ENCODE results near the gene CAV2. TPM values are rescaled to one million over a fixed set of nuclear protein-coding genes. Genes with fewer than 3 reads are reported as not detected.

The CAV2 gene
- total RNA-seq, 1 experiment from 2014 or later: 171 TPM

DNA sequence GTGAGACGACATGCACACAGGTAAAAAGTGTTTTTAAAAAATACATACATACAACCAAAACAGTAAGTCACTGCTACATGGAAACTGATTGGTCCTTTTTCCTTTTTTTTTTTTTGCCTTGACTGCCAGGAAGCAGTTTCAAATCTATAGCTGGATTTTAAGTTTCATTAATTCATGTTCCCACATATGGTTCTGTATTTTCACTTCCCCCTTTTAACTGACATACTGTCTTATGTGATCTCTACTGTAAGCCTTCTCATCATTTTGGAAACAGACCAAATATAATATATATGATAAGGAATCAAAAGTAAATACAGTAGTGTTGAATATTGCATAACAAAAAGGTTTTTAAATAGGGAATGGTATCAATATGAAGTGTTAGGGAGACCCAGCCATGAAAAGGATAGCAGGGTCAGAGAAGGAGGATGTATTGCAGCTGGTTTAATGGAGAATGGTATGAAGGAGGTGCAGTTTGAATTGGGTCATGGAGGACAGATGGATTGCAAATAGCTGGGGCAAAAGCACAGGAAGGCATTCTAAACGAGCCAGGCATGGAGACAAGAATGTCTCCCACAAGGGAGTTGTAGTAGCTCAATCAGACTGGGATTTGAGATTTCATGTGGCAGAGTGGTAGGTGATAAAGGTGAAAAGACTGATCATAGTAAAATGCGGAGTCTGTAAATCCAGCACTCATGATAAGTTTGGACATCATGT is 30.7 kb downstream of the CAV2 start:
- BruUV-seq (replicated peaks): no TSS peak
- intact Hi-C loops (cut with micrococcal nuclease): no loop called here
- ChIA-PET CTCF (interaction anchor here (0.6 to 6.3 kb wide), 7 partner anchors 10 to 351 kb away, joined by 3 to 108 read pairs (median 4); no protein-coding TSS in a partner anchor), POLR2A (interaction anchor here (0.6 to 6.4 kb wide), 15 partner anchors 7 to 320 kb away, joined by 3 to 241 read pairs (median 5); partner anchors contain the start of genes CAV2 and TES)
- Mint-ChIP-seq H3K27ac (ENCODE audit: low read depth, unreplicated experiment) (peak overlapping the region; percentile 22), H3K4me3 (ENCODE audit: unreplicated experiment) (peak overlapping the region; percentile 99), H3K27me3 (ENCODE audit: insufficient read depth, unreplicated experiment) (no peaks in the 10 kb centered on the region), H3K4me1 (ENCODE audit: insufficient read depth, unreplicated experiment) (peaks cover 24% of the 10 kb centered on the region), H3K9me3 (ENCODE audit: unreplicated experiment) (no peaks in the 10 kb centered on the region), H3K36me3 (ENCODE audit: insufficient read depth, unreplicated experiment) (peaks cover 94% of the 10 kb centered on the region)
- no peak for DNase-seq (ENCODE audit: unreplicated experiment)
- TF ChIP-seq, protein P1, sequence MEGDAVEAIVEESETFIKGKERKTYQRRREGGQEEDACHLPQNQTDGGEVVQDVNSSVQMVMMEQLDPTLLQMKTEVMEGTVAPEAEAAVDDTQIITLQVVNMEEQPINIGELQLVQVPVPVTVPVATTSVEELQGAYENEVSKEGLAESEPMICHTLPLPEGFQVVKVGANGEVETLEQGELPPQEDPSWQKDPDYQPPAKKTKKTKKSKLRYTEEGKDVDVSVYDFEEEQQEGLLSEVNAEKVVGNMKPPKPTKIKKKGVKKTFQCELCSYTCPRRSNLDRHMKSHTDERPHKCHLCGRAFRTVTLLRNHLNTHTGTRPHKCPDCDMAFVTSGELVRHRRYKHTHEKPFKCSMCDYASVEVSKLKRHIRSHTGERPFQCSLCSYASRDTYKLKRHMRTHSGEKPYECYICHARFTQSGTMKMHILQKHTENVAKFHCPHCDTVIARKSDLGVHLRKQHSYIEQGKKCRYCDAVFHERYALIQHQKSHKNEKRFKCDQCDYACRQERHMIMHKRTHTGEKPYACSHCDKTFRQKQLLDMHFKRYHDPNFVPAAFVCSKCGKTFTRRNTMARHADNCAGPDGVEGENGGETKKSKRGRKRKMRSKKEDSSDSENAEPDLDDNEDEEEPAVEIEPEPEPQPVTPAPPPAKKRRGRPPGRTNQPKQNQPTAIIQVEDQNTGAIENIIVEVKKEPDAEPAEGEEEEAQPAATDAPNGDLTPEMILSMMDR (IDR thresholded peaks at IDR 0.05; ENCODE audit: unreplicated experiment): no peak

DNA sequence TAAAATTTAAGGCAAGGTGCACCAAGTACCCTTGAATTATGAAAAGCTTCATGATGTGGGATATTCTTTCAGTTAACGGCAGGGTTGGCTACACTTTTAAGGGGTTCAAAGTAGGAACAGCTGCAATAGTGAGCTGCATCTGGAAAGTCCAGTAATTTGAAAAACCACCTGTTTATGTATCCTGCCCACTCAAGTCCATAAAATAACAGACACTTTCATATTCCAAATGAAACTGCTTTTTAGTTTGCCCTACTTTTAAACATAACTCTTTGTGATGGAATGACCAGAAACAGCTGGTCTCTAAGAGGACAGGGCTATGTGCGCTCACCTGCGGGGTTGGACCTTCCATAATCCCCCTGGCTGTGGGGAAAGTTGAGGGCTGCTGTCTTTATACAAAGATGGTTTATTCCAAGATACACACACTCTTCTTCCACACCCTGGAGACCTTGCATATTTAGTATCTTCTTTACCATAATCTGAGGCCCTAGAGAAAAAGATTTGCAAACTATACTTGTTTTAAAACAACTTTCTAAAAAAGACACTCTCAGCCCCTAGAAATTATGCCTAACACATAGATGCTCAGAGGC is 32.7 kb downstream of the CAV2 start:
- intact Hi-C loops (cut with micrococcal nuclease): no loop called here
- Mint-ChIP-seq H3K4me3 (ENCODE audit: unreplicated experiment) (peak overlapping the region; percentile 11), H3K27ac (ENCODE audit: low read depth, unreplicated experiment) (peak overlapping the region; percentile 74), H3K36me3 (ENCODE audit: insufficient read depth, unreplicated experiment) (peaks cover 100% of the 10 kb centered on the region), H3K9me3 (ENCODE audit: unreplicated experiment) (no peaks in the 10 kb centered on the region), H3K4me1 (ENCODE audit: insufficient read depth, unreplicated experiment) (peaks cover 22% of the 10 kb centered on the region), H3K27me3 (ENCODE audit: insufficient read depth, unreplicated experiment) (no peaks in the 10 kb centered on the region)
- POLR2A ChIA-PET: interaction anchor here (0.8 to 2.1 kb wide), 5 partner anchors 10 to 274 kb away, joined by 3 to 8 read pairs (median 3); no protein-coding TSS in a partner anchor
- BruUV-seq (replicated peaks): no TSS peak
- CTCF ChIA-PET: interaction anchor here (0.9 to 1.1 kb wide), 3 partner anchors 10 to 295 kb away, joined by 3 read pairs; no protein-coding TSS in a partner anchor
- DNase-seq (ENCODE audit: unreplicated experiment): no peak
- TF ChIP-seq, protein P1 (IDR thresholded peaks at IDR 0.05; ENCODE audit: unreplicated experiment): no peak

DNA sequence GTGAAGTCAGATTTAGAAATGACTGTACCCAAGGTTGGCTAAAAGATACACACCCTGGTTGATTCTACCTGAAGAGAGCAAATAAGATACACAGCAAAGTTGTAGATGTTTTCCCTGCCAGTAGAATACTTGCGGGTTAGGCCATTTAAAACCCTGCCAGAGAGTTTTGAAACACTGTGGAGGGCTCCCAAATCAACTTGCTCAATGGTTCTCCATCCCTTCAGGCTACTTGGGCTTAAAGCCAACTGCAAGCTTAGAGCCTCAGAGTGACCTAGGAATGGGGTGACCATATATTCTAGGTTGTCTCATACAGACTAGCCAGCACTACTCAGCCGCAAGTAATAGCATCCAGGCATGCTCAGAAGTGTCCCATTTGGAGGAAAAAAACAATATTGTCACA is 35.3 kb downstream of the CAV2 start:
- H3K27ac Mint-ChIP-seq (ENCODE audit: low read depth, unreplicated experiment): peak overlapping the region; percentile 57
- H3K9me3 Mint-ChIP-seq (ENCODE audit: unreplicated experiment): no peaks in the 10 kb centered on the region
- peak; percentile 88 for DNase-seq (ENCODE audit: unreplicated experiment)
- TF ChIP-seq, protein P1 (IDR thresholded peaks at IDR 0.05; ENCODE audit: unreplicated experiment): no peak
- peaks cover 99% of the 10 kb centered on the region for H3K36me3 Mint-ChIP-seq (ENCODE audit: insufficient read depth, unreplicated experiment)
- peaks cover 36% of the 10 kb centered on the region for H3K4me1 Mint-ChIP-seq (ENCODE audit: insufficient read depth, unreplicated experiment)
- H3K27me3 Mint-ChIP-seq (ENCODE audit: insufficient read depth, unreplicated experiment): no peaks in the 10 kb centered on the region
- ChIA-PET POLR2A (interaction anchor here (1.7 kb wide), 1 partner anchor 9 kb away, joined by 10 read pairs; no protein-coding TSS in a partner anchor), CTCF (interaction anchor here (0.9 to 1.6 kb wide), 3 partner anchors 8 to 283 kb away, joined by 3 to 7 read pairs (median 5); no protein-coding TSS in a partner anchor)
- peak overlapping the region; percentile 22 for H3K4me3 Mint-ChIP-seq (ENCODE audit: unreplicated experiment)
- intact Hi-C loops (cut with micrococcal nuclease): no loop called here
- BruUV-seq (replicated peaks): no TSS peak

- H3K9me3 Mint-ChIP-seq (ENCODE audit: unreplicated experiment): no peaks in the 10 kb centered on the region
- no peaks in the 10 kb centered on the region for H3K27me3 Mint-ChIP-seq (ENCODE audit: insufficient read depth, unreplicated experiment)
- ChIA-PET POLR2A (interaction anchor here (0.8 to 1.7 kb wide), 2 partner anchors 9 to 22 kb away, joined by 3 to 10 read pairs; no protein-coding TSS in a partner anchor), CTCF (interaction anchor here (0.9 to 1.6 kb wide), 3 partner anchors 9 to 283 kb away, joined by 3 to 7 read pairs (median 5); no protein-coding TSS in a partner anchor)
- DNase-seq (ENCODE audit: unreplicated experiment): no peak
- no peak overlapping the region for H3K4me3 Mint-ChIP-seq (ENCODE audit: unreplicated experiment)
- peaks cover 99% of the 10 kb centered on the region for H3K36me3 Mint-ChIP-seq (ENCODE audit: insufficient read depth, unreplicated experiment)
- peaks cover 37% of the 10 kb centered on the region for H3K4me1 Mint-ChIP-seq (ENCODE audit: insufficient read depth, unreplicated experiment)
- TF ChIP-seq, protein P1 (IDR thresholded peaks at IDR 0.05; ENCODE audit: unreplicated experiment): no peak
- no TSS peak for BruUV-seq (replicated peaks)
- intact Hi-C loops (cut with micrococcal nuclease): no loop called here
- peak overlapping the region; percentile 57 for H3K27ac Mint-ChIP-seq (ENCODE audit: low read depth, unreplicated experiment)
Measured at GRCh38 chr7:116535416-116535815, 35.9 kb downstream of the CAV2 start.
